GM18861 (cell line): ENCODE measurements around the gene AZIN2.

Source experiments
- ATAC-seq: cut with Tn5 transposase; IDR thresholded peaks from one replicate; pipeline ENCODE4 v1.9.1; 2021; ENCODE audit not compliant: unreplicated experiment

Gene AZIN2

GRCh38 chr1:33149453-33150190, 68.7 kb downstream of the AZIN2 start:
- ATAC-seq = no peak

DNA sequence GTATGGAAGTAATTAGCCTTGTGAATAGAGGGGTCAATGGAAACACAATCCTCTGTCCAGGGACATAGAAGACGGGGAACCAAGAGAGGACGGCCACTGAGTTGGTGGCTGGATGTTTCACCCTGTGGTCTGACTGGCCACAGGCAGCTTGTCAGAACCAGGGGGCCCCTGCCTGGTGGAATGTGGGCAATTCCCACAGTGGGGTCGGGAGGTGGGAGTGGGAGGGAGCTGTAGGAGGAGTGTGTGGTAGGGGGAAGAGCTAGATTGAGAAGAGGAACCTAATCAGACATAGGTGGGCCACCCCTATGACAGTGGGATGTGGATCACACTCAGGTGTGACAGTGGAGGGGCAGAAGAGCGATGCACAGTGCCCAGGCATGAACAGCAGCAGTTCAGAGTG, 69.6 kb downstream of the AZIN2 start:
- ATAC-seq = no peak

- no peak for ATAC-seq
Measured at GRCh38 chr1:33151116-33151515, 70.2 kb downstream of the AZIN2 start.

DNA sequence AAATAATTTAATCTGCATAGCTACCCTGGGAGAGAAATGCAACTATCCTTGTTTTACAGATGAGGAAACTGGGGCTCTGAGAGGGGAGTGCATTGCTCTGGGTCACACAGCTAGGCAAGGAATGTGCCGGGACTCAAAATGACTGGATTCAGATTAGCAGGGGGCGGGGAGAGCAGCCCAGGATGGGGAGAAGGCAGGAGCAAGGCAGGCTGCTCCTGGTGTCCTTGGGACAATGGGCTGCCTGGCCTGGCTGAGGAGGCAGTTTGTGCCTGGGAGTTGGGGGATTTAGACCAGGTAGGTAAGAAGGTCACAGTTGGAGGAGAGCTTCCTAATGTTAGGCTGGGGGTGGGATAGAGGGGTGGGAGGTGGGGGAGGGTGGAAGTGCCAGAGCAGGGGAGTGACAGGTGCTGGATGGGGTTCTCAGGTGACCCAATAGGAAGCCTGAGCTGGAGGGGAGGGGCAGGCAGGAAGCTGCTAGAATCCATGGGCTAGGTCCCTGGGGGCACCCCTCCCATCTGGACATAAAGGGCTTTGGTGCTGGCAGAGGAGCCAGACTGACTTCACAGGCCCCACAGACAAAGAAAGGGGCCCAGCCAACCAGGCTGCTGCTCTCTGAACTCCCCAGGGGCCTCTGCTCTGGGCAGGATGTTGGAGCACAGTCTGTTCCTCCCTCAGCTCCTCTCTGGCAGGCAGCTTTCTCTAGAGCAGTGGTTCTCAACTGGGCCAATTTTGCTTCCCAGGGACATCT, 71.9 kb downstream of the AZIN2 start:
- ATAC-seq = no peak

DNA sequence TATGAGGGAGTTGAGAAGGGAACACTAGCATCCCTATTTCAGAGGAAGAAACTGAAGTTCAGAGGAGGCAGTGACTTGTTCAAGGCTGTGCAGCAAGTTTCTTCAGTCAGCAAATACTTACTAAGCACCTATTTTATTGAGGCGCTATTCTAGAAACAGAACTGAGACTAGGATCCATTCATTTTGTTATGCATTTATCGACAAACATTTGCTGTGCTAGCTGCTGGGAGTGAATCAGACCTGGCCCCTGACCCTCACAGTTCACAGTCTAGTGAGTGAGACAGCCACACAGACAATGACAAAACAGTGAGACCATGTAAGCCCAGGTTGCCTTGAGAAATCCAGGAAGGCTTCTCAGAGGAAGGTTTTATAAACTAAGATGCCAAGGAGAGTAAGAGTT, 72.7 kb downstream of the AZIN2 start:
- no peak for ATAC-seq

- ATAC-seq = no peak
Measured at GRCh38 chr1:33155877-33156538, 75.1 kb downstream of the AZIN2 start.

DNA sequence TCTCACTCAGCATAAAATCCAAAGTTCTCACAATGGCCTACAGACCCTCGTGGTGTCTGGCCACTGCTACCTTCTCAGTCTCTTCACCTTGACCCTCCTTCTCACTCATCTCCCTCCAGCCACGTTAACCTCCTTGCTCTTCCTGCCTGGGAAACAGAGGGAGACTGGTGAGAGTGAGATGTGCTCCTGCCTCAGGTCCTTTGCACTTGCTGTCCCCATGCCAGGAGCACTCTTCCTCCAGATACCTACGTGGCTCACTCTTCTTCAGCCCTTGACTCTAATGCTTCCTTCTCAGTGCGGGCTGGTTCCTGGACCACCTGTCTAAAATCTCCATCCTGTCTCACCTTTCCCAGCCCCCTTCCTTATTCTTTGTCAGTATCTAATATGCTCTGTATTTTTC, 76.2 kb downstream of the AZIN2 start:
- ATAC-seq = no peak

DNA sequence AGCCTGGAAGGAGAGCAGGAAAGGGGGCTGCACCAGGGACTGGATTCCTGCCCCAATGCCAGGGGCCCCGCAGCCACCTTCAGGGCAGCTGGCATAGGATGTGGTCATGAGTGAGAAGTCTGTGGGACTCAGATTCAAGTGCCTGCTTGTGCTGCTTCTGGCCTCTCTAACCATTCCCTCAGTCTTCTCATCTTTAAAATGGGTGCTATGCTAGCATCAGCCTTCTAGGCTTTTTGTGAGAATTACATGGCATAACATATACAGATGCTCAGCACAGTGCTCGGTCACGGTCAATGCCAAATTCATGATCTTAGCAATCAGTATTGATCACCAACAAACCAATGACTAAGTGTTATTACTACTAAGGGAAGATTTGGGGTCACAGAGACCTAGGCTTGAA, 77.4 kb downstream of the AZIN2 start:
- no peak for ATAC-seq

DNA sequence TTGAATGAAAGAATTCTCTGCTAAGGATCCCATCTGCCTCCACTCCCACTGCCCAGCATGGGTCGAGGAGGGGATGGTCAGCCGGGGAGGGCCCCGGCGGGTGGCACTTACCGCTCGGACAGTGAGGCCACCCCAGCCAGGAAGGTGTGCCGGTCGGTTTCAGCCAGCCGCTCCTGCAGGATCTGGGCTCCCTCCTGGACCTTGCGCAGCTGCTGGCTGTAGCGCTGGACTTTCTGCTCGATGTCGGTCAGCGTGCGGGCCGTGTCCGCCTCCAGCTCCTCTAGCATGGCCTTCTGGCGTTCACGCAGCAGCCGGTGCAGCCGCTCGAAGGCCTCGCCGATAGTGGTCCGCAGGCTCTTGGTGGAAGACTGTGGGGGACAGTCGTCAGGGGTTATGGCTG, 78.6 kb downstream of the AZIN2 start:
- ATAC-seq = no peak

DNA sequence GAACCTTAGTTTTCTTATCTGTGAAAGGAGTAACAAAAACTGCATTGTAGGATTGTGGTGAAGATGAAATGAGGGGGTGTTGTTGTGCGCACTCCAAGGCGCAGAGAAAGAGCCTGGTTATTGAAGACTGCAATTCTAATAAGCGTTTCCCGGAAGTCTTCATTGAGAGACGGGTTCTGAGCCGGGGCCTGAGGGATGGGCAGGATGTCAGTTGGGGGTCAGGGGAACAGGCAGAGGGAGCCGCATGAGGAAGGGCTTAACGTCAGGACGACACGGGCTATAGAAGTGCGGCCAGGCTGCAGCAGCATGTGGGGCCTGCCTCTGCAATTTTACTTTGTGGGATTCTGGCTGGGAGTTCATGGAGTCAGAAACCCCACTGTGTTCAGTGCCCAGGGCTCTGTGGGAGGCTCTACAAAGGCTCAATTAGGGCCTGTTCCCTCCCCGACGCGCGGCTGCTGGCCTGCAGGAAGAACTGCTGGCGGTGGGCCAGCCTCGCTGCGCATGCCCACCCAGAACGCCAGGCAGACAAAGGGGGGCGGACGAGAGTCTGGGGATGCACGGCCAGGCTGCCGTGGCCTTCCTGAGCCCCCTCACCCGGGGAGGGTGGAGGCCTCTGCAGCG, 80.2 kb downstream of the AZIN2 start:
- ATAC-seq = no peak

GRCh38 chr1:33162141-33162540, 81.2 kb downstream of the AZIN2 start:
- ATAC-seq = no peak

DNA sequence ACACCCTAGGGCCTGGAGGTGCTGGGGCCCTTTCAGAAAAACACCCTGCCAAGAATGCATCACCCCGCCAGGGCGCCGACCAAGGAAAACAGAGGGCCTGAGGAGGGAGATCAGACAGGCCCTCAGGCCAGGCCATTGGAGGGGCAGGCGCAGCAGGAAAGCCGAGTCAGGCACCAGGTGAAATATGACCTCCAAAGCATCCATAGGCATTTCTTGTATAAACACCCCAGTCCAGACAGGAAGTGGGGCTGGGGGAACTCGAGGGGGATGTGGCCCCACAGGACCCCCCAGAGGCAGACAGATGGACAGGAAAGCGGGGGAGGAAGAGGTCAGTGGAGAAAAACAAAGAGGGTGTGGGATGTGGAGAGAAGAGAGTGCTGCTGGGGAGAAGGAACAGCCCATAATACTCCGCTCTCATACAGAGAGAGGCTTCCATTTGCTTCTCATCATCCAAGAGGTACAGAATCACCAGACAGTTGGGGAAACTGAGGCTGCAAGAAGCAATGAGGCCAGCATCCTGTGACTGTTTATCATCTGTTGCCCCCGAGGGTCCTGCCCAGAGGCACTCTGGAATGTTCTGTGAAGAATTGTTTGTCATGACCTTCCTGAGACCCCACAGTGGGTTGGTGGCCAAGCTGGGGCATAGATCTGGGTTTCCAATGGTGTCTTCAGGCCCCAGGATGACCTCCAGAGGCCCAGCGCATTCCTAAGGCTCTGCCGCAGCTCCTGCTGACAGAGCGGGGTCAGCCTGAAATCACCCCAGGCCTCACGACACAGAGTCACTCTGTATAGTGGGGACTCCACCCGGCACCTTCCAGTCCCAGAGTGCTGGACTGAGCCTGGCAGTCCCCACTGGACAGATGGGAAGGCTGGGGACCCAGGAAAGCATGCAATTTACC, 82.9 kb downstream of the AZIN2 start:
- ATAC-seq = no peak

- no peak for ATAC-seq
Measured at GRCh38 chr1:33165209-33165608, 84.3 kb downstream of the AZIN2 start.

GRCh38 chr1:33165809-33166208, 84.9 kb downstream of the AZIN2 start:
- no peak for ATAC-seq

- no peak for ATAC-seq
Measured at GRCh38 chr1:33167650-33168447, 86.9 kb downstream of the AZIN2 start.

DNA sequence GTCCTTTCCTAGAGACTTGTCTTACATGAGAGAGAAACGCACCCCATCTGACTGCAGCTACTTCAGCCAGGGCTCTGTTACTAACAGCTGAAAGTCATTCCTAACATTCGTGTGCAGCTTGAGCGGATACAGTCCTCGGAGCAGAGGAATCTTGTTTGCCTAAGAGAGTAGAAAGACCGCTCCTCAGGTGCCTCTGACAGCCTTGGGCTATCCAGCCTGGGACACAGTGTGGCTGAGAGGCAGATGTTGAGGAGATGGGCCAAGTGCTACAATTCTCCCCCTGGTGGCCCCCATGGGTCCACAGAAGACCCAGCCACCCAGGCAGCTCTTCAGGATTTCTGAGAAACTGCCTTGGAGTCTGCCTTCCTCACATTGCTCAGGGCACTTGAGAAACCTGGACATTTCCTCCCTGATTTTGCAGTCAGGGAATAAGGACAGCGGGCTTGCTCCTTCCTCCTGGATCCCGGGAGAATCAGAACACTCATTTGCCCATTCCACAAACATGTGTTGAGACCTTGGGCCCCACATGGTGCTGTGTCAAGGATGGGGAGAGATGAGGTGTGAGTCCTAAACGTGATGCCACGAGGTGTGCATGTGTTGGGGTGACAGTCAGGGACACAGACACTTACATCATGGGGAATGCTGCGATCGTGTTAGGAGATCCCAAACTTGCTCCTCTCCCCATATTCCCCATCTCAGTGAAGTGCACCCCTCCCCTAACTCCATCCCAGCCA, 87.8 kb downstream of the AZIN2 start:
- no peak for ATAC-seq

DNA sequence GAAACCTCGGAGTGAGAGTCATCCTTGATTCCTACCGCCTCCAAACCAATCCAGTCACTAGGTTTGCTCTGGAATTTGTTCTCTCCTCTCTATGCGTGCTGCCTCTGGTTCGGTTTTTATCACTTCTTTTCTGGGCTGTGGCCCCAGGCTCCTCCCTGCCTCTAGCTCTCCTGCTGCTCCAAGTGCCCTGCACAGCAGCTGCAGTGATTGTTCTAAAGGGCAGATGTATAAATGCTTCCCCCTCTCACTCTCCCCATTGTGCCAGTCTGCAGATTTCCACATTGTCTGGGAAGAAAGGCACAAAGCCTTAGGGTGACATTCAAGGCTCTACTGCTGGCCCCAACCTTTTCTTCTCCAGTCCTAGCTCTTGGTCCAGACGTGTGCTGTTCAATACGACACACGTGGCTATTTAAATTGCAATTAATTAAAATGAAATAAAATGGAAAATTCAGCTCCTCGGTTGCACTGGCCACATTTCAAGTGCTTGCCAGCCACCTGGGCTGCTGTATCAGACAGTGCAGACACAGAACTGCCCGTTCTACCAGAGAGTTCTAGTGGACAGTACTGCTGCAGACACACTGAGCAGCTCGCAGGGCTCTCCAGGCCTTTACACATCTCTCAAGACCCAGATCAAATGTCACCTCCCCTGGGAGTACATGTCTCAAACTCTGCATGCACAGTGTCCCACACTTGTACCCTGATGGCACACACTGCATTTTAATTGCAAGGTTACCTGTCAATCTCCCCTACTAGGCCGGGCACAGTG, 88.5 kb downstream of the AZIN2 start:
- ATAC-seq = no peak
